ENCODE results near the gene CMTM3.
"Not testable (repeated sequence)": the region's sequence is repeated elsewhere in the genome, so short reads cannot be mapped to it uniquely, and the experiment has no call there.

Gene CMTM3

DNA sequence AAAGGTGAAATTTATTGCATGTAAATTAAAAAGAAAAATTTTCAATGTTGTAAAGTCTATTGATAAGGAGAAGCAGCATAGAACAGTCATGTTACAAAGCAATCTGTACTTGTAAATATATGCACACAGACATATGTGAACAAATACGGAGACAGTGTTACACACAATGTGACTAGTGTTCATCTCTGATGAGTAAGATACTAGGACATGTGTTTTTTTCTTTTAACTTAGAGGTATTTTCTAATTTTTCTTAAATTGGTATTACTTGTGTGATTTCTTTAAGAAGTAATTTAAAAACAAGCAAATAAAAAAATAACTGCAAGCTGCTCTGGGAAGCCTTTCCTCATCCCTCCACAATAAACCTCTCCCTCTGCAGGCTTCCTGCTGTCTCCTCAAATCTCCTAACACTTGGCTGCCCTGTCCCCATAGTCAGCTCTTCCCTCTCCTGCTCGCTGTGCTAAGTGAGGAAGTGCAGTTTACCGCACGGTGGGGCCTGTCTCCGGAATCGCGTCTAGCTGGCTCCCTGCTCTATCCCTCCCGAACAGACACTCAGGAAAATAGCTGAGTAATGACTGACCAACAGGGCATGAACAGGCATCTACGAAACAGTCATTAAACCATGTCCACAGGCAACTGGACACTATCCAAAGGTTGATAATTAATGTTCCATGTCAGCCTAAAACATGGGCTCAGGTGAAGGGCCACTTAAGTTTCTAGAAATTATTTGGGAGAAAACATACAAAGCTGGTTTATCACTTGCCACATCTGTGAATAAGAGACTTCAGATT is 56.1 kb downstream of the CMTM3 start:
- TF ChIP-seq, protein P1, sequence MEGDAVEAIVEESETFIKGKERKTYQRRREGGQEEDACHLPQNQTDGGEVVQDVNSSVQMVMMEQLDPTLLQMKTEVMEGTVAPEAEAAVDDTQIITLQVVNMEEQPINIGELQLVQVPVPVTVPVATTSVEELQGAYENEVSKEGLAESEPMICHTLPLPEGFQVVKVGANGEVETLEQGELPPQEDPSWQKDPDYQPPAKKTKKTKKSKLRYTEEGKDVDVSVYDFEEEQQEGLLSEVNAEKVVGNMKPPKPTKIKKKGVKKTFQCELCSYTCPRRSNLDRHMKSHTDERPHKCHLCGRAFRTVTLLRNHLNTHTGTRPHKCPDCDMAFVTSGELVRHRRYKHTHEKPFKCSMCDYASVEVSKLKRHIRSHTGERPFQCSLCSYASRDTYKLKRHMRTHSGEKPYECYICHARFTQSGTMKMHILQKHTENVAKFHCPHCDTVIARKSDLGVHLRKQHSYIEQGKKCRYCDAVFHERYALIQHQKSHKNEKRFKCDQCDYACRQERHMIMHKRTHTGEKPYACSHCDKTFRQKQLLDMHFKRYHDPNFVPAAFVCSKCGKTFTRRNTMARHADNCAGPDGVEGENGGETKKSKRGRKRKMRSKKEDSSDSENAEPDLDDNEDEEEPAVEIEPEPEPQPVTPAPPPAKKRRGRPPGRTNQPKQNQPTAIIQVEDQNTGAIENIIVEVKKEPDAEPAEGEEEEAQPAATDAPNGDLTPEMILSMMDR (conservative IDR thresholded peaks at IDR 0.05; ENCODE audit: low read depth, low read length) = no peak
- H3K9ac ChIP-seq = no peak overlapping the region
- no peak overlapping the region for H3K27ac ChIP-seq
- H3K4me1 ChIP-seq (ENCODE audit: low read depth, poor library complexity, severe bottlenecking) = no peaks in the 10 kb centered on the region
- H3K36me3 ChIP-seq (ENCODE audit: insufficient read depth) = no peaks in the 10 kb centered on the region
- H3K79me2 ChIP-seq (ENCODE audit: insufficient read depth, low read depth) = no peaks in the 10 kb centered on the region
- H3K27me3 ChIP-seq (ENCODE audit: insufficient read depth, low read depth) = no peaks in the 10 kb centered on the region
- no peak overlapping the region for H3K4me3 ChIP-seq (IDR thresholded peaks at IDR 0.05; ENCODE audit: insufficient read depth, low read depth, low read length)
- H3K4me2 ChIP-seq = no peak overlapping the region
- H2AFZ ChIP-seq (ENCODE audit: low read depth) = no peak overlapping the region
- no peaks in the 10 kb centered on the region for H4K20me1 ChIP-seq (ENCODE audit: insufficient read depth)

- Histone ChIP-seq H3K9ac (no peak overlapping the region), H3K27ac (no peak overlapping the region), H3K4me2 (no peak overlapping the region), H3K27me3 (ENCODE audit: insufficient read depth, low read depth) (no peaks in the 10 kb centered on the region), H3K79me2 (ENCODE audit: insufficient read depth, low read depth) (no peaks in the 10 kb centered on the region), H3K4me1 (ENCODE audit: low read depth, poor library complexity, severe bottlenecking) (no peaks in the 10 kb centered on the region), H2AFZ (ENCODE audit: low read depth) (no peak overlapping the region), H3K4me3 (IDR thresholded peaks at IDR 0.05; ENCODE audit: insufficient read depth, low read depth, low read length) (no peak overlapping the region), H4K20me1 (ENCODE audit: insufficient read depth) (no peaks in the 10 kb centered on the region), H3K36me3 (ENCODE audit: insufficient read depth) (no peaks in the 10 kb centered on the region)
- TF ChIP-seq, protein P1 (conservative IDR thresholded peaks at IDR 0.05; ENCODE audit: low read depth, low read length) = no peak
These were observed 56.7 kb downstream of the CMTM3 start for GRCh38 chr16:66661210-66661560.

GRCh38 chr16:66661671-66662346 is 57.3 kb downstream of the CMTM3 start:
- H3K4me1 ChIP-seq (ENCODE audit: low read depth, poor library complexity, severe bottlenecking); H3K27ac ChIP-seq; H3K36me3 ChIP-seq (ENCODE audit: insufficient read depth); H3K79me2 ChIP-seq (ENCODE audit: insufficient read depth, low read depth); H2AFZ ChIP-seq (ENCODE audit: low read depth); H4K20me1 ChIP-seq (ENCODE audit: insufficient read depth); H3K4me2 ChIP-seq; H3K27me3 ChIP-seq (ENCODE audit: insufficient read depth, low read depth); H3K9ac ChIP-seq; H3K4me3 ChIP-seq (IDR thresholded peaks at IDR 0.05; ENCODE audit: insufficient read depth, low read depth, low read length): not testable (repeated sequence)

DNA sequence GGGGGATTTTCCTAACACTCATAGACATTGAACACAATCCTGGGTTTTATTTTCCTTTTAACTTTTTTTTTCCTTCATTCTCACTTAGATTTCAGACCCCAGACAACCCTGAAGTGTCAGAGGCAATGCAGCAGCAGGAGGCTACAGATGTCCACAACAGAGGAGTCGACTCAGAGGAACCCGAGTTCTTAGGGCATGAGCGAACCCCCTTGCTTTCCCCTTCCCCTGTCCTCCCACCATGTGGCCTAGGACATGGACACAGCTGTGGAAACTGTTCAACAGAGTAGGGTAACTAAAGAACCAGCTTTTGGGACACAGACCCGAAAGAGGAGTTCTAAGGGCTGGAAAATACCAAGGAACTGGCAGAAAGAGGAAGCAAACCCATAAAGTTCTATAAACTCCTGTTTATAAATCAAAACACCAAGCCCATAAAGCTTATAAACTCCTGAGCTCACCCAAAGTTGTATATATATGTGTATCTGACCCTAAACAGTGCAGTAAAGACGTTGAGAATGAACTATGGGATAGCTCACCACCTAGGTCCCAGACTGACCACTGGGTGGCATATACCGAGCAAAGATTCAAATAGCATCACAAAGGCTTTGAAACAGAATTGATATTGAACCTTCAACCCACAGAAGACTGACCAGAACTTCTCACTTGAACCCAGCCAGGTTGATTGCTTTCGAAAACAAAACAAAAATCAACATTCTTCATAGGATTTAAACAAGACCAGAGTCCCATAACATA is 58.1 kb downstream of the CMTM3 start:
- H3K27me3 ChIP-seq (ENCODE audit: insufficient read depth, low read depth) = no peaks in the 10 kb centered on the region
- no peak overlapping the region for H3K9ac ChIP-seq
- no peaks in the 10 kb centered on the region for H3K36me3 ChIP-seq (ENCODE audit: insufficient read depth)
- H3K4me3 ChIP-seq (IDR thresholded peaks at IDR 0.05; ENCODE audit: insufficient read depth, low read depth, low read length) = no peak overlapping the region
- no peak overlapping the region for H3K4me2 ChIP-seq
- no peak overlapping the region for H3K27ac ChIP-seq
- no peaks in the 10 kb centered on the region for H3K79me2 ChIP-seq (ENCODE audit: insufficient read depth, low read depth)
- H2AFZ ChIP-seq (ENCODE audit: low read depth) = no peak overlapping the region
- TF ChIP-seq, protein P1 (conservative IDR thresholded peaks at IDR 0.05; ENCODE audit: low read depth, low read length) = no peak; the same call in 1 of the 2 replicates
- H3K4me1 ChIP-seq (ENCODE audit: low read depth, poor library complexity, severe bottlenecking) = no peaks in the 10 kb centered on the region
- H4K20me1 ChIP-seq (ENCODE audit: insufficient read depth) = no peaks in the 10 kb centered on the region
